HPDE6-E6E7 (cell line): ENCODE measurements around the gene SOX1.

ENCODE experiments used
- DNase-seq: peaks from one replicate; pipeline ENCODE4 v3.0.0; 2011; ENCODE audit warnings: missing footprints; ENCODE audit errors: extremely low spot score

Gene SOX1

DNA sequence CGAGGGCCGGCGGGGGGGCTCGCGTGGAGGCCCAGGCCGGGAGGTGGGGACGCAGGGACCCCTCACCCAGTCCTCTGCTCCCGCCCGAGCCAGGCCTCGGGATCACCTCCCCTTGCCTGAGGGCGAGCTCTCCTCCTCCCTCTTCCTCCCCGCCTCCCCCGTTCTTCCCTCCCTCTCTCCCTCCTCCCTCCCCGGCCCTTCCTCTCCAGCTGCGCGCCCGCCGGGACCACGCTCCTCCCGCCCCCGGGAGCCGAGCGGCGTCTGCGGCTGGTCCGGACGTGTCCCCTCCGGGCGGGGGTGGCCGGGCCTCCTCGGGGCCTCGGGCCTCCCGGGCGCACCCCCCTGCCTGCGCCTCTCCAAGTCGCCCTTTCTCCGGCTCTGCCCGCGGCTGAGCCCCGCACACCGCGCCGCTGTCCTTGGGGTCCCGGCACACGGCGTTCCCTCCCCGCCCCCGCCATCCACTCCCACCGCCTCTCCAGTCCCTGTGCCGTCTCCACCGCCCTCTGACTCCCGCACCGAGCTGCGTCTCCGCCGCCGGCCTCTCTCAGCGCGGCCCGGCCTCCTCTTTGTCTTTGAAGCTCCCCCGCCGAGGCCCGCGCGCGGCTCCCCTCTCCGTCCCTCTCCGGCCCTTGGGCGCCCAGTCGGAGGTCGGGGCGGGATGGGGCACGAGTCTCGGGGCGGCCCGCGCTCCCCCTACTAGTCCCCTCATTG, 5.7 kb downstream of the SOX1 start:
- DNase-seq, result no peak

DNA sequence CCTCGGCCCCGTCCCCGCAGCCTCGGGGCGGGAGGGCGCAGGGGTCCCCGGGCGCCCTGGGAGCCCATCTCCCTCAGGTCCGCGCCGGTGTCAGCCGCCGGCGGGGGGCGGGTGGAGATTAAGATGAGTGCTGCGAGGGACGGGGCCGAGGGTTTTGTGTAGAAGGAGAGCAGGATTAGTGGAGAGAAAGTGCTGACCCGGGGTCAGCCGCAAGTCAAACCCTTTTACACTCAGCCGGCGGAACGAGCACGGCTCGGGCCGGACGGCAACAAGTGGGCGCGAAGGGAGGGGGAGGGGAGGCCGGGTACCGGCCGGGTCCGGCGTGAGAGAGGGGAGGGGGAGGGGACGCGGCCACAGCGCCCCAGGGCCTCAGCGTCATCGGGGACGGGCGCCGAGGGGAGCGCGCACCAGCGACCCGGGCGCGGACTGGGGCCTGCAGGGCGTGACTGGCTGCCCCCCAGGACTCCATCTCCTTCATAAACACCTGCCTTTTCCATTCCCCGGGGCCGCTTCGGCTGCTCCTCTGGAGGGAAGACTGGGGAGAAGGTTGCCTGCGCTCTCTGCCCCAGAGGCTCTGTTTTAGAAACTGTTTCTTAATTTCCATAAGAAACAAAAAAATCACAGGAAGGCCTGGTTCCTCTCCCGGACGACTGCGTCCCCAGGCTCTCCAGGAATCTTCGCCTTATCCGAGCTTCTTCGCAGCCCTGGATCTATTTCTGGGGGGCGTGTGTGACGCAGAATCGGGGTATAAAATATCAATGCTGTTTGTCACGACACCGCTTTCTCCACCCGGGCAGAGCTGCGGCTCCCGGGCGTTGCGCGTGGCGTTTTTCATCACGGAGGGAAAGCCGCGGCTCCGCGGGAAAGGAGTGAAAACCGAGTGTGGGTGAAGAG, 6.5 kb downstream of the SOX1 start:
- DNase-seq, result no peak

DNA sequence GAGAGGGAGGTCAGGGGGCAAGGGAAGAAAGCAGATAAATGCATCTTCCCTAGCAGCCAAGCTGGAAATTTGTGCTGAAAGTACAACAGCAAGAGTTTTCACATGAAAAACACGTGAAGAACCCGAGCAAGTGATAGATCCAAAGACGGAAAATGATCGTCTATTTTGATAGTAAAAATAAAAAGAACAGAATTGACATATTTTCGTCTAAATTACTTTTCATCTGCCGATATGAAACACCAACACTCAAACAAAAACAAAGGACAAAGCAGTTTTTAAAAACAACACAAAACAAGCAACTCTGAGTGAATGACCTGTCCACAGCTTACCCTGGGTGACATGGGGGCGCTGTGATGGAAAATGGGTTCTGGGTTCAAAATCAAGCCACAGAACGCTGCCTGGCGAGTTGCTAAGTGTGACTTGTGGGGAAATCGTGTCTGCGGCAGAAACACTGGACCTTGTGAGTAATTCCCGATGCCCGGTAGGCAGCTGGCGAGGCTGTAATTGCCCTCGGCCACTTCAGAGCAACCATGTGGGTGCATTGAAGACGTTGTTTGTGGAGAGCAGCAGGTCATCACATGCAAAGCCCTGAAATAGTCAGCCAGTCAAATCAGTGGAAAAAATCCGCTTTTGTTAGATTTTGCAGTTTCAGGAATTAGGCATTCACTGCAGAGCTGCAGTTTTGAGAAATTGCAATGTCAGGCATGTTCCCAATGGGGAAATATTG, 7.4 kb downstream of the SOX1 start:
- DNase-seq, result no peak

GRCh38 chr13:112077729-112078128, 10.8 kb downstream of the SOX1 start:
- no peak for DNase-seq

GRCh38 chr13:112078216-112078615, 11.3 kb downstream of the SOX1 start:
- no peak for DNase-seq

- no peak for DNase-seq
These were observed 12.1 kb downstream of the SOX1 start for GRCh38 chr13:112078879-112079531.

- no peak for DNase-seq
These were observed 12.7 kb downstream of the SOX1 start for GRCh38 chr13:112079696-112080095.

- DNase-seq, result no peak
These were observed 17.0 kb downstream of the SOX1 start for GRCh38 chr13:112083971-112084370.

DNA sequence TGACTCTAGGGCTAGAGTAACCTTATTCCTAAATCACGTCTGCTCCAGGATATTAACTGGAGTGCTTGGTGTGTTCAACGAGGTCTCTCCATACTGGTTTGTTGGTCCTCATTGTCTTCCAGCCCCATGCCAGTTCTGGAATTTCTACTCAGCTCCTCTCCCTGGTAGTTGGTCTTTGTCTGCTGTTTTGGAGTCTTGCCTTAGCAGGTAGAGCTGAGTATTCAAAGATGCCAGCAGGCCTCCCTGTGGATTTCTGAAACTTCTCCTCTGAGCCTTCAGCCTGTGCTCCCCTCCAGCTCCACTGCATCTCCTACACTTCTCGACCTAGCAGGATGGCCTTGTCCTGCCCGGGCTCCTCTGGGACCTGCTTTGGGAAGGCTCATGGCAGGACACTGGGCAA, 25.5 kb downstream of the SOX1 start:
- no peak for DNase-seq

DNA sequence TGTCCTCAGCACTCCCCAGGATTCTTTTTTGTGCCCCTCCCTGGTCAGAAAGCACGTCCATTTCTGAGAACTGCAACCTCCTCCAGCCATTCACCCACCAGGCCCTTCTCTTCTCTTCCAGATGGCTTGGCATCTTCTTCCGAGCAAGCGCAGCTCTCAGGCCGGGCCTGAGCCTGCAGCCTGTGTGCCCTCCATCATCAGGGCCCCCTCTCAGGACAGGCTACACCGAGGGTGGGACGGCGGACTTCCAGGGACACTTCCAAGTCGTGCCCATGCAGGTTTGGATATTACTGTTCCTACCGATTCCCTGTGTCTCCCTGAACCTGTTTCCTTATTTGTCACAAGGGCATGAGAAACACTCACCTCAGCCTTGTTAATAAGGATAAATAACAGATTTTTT, 28.4 kb downstream of the SOX1 start:
- DNase-seq, result no peak

- DNase-seq, result no peak
These were observed 30.0 kb downstream of the SOX1 start for GRCh38 chr13:112096959-112097358.

DNA sequence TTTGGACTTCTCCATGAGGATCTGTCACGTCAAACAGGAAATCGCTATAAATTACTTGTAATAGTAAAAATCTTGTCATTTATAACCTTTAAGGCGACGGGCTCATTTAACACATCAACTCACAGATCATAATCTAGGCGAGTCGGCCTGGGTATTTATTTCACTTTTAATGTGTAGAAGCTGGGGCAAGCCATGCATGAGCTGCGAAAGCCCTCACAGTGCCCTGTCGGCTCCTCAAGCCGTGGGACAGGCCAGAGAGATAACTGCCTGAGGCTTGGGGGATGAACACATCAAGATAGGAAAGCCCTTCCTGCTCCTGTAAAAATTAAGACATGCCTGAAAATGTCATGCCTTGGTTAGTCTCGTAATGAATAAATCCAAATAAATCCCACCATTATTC, 30.8 kb downstream of the SOX1 start:
- DNase-seq, result no peak

GRCh38 chr13:112098699-112099098, 31.8 kb downstream of the SOX1 start:
- DNase-seq, result no peak

- DNase-seq, result no peak
These were observed 34.5 kb downstream of the SOX1 start for GRCh38 chr13:112101360-112101930.

GRCh38 chr13:112102243-112102642, 35.3 kb downstream of the SOX1 start:
- DNase-seq, result no peak

DNA sequence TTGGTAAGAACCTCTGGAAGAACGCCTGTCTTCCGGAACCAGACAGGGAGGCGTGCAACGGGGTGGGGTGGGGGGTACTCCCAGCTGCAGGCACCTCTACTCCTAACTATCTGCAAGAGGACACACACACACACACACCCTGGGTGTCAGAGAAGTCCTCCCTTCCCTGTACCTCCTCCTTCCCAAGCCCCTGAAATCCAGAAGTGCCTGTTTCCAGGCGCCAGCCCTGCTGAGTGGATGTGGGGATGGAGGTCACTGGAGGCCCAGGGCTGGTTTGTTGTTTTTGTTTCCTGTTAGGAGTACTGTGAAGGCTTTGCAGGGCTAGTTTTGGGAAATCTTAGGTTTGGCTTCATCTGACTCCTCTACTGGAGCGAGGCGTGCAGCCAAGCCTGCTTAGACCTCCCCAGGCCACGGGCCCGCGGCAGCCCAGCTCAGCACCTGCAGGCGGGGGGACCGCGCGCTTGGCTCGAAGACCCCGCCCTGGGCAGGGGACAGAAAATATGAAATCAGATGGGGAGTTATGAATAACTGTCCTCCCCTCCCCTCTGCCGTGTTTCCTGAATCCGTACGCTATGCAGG, 36.4 kb downstream of the SOX1 start:
- DNase-seq, result no peak

DNA sequence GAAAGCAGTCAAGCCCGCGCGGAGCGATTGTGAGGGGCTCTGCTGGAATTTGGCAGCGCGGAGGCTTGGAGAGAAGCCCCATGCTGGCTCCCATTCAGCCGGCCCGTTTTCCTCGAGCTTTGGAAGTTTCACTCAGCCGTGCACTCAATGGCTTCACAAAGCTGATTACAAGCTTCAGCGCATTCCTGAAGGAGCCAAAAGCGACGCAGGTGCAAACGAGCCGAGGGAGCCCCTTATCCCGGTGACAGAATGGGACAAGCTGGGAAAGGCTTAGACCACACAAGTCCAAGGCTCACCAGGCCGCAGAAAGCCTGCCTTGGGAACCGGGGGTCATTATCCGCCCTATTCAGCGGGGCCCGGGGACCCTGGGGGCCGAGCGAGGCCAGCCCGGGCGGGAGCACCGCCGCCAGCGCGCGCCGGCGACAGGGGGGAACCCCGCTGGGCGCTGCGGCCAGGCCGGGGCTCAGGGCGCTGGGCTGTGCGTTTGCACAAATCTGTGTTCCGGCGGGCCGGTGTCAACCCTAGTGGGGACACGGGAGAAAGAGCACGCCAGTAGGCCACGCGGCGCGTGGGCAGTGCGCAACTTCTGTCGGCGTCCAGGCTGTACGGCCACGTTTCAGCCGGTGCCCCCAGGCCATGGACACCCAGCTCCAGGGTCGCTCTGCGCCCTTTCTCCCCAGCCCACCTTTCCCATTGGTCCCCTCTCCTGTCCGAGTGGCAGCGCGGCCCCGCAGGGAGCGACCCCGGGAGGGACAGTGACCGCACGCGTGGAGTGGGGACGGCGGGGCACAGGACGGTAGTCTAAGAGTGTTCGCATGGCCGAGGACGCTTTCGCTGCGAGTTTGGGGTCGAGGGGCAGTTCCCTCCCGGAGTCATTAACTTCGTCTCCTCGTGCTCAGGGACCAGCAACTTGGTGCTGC, 37.3 kb downstream of the SOX1 start:
- no peak for DNase-seq

- no peak for DNase-seq
These were observed 37.9 kb downstream of the SOX1 start for GRCh38 chr13:112104881-112105234.

DNA sequence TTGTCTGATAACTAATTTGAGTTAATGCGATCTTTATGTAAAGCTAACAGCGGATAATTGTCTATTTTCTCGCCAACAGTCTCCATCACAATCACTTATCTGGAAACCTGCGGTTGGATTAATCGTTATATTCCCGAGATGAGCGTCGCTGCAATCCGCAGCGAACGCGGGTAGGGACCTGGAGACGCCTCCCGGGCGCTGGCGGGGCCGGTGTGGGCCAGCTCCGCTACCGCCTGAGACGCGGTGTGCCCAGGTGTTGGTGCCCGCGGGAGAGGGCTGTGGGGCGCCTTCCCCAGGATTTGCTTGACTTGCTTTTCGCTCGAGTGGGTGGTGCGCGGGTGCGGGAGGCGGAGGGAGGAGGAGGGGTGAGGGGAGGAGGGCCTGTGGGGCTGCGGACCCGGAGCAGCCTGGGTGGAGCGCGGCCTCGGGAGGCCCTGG, 38.3 kb downstream of the SOX1 start:
- DNase-seq, result no peak

- no peak for DNase-seq
These were observed 38.9 kb downstream of the SOX1 start for GRCh38 chr13:112105892-112106291.
